Measurements from ENCODE around the gene SCML2.
"Not testable (repeated sequence)": the region's sequence is repeated elsewhere in the genome, so short reads cannot be mapped to it uniquely, and the experiment has no call there.

Gene SCML2

DNA sequence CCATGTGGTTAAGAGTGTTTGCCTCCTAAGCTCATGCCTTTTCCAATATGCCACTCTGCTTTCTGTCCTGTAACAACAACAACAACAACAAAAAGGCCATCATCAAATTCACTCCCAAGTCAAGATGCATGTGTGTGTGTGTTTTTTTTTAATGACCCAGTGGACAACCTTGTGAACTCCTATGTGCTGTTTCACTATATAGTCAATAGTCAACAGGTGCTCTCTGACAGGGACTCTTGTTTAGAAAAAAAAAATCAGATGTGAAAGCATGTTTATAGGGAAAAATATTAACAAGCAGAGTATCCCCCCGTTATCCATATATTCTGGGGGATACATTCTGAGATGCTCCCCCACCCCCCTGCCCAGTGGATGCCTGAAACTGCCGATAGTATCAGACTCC lies 83.2 kb downstream of the SCML2 start:
- no peak for DNase-seq

DNA sequence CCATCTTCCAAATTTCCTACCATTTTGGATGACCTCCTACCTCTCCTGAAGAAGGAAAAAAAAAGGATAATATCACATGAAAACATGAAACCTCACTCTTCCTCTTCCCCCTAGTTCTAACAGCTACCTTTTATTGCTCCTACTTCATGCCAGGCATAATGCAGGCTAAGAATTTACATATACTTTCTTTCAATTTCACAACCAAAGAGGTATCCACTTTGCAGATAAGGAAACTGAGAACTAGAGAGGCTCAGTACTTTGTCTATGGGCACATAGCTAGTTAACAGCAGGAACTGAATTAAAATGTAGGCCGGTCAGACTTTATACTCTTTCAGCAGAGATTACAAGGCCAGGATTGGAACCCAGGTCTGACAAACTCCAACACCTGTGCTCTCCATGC lies 99.4 kb downstream of the SCML2 start:
- no peak for DNase-seq

DNA sequence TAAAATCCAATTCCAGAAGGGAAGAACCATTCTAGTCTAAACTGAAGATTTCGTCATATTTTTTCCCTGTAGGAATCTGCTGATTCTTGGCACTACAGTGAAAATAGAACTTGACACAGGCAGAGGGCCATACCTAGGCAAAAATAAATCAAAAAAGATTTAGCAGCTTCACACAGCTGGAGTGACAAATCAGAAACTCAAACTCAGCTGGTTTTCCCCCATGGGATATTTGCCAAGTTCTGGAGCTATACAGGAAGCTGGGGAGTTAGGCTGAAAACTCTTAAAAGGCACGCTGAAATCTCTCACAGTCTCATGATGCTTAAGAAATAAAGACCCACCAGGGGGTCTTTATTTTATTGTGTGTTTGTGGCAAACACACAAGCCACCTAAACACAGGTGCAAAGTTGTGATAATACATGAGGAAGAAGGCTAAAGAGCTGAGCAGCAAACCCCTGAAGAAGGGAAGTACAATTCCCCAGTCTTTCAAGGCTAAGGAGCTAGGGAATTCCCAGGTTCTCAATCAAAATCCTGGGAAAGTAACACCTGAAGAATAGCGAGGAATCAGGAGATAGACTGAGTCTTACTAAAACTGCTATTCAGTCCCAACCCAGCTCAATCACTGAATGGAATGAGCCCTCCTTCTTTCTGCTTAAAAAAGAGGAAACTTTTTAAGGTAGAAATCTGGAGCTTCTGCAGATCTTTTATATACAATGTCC lies 101.7 kb downstream of the SCML2 start:
- DNase-seq = no peak

DNA sequence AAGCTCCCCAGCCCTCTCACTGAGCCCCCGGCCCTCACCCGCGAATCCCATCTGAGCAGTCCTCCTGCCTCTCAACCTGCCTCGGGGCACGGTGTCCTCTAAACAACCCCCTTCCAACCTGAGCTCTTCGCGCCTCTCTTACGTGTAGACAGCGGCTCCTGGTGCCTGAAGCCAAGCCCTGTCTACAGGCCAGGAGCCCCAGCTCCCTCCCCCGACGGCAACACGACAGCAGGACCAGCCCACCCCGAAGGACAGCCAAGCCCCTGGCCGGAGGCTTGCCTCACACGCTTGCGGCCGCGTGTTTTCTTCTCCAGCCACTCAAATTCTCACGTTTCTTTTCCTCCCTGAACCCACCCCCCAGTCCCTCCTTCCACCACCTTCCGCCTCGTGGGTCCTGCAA lies 124.8 kb downstream of the SCML2 start:
- not testable (repeated sequence) for DNase-seq

DNA sequence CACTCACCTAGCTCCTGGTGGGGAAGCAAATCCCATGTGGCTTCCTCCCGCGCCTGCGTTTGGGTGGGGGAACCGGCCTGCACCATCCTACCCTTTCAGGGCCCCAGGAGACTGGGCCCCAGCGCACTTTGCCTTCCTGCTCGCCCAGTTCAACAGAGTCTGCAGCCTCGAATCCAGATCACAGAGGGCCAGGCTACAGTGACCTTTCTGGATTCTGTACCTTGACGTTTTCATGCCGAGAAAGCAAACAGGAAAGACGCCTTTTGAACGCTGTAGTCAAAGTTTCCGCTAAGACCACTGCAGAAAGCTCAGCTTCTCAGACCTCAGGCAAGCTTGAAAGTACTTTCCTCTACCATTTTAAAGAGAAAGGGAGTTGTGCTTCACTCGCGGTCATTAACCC lies 126.4 kb downstream of the SCML2 start:
- no peak for DNase-seq

DNA sequence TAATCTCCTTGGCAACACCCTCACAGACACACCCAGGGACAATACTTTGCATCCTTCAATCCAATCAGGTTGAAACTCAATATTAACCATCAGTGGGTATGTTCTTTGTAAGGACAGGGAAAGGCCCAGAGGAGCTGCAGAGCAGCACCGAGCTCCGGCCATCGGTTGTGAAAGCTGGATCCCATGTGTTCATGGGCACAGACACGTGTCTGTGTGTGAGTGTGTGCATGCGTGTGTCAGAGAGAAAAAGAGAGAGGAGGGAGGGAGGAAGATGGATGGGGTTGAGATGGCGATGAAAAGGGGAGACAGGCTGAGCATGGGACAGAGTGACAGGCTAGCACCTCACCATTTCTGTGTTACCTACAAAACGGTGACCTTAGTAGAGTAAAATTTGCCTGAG lies 127.0 kb downstream of the SCML2 start:
- no peak for DNase-seq

DNA sequence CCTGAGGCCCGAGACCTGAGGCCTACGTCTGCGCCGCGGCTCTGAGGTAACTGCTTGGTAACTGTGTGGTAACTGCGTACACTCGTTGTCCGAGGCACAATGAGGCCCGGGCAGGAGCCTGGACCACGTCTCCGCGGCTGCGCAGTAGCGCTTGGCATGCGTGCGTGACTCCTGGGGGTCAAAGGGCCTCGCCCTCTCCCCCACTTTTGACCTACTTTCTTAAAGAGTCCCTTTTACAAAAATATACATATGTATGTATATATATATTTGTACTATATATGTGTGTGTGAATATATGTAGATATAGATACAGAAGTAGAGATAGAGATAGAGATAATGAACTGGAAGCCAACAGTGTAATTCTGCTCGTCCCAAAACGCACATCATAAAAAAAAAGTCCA lies 133.7 kb downstream of the SCML2 start, which contains the start of gene BEND2:
TSS of gene BEND2 (minus strand) at position 101 of the 400 bp plus-strand sequence. CDS start 136 bp downstream, outside the sequence.
- no peak for DNase-seq

DNA sequence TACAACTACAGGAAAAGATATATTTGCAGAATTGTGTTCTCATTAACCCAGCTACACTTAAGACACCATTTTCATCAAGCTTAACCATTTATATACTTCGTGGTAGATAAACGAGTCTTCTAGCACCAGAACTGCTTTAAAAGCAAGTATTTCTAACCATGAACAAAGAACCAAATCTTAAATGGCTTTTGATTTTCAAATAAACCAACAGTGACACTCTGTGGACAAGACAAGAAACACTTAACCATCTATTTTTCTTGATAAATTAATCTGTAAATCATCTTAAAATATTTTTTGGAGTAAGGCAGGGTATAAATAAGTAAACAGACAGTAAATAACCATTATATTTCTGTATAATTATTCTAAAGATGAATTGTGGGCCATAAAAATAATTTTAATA lies 144.0 kb downstream of the SCML2 start:
- no peak for DNase-seq

DNA sequence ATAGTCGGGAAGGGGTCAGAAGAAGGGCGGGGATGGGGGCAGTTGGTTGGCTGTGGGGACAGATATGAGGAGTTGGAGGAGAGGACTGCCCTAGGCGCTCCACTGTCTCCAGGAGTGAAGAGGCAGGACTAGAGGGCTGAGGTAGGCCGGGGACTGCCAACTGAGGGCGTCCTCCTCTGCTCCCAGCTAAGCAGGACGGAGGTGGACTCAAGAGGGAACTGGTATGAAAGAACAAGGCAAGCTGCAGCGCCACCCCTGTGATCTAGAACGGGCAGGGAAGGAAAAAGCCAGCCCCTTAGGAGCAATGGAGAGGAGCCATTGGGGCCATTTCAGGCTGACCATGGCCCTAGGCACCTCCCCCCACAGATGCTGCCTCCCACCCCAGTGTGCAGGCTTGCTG lies 147.8 kb downstream of the SCML2 start:
- DNase-seq = no peak

DNA sequence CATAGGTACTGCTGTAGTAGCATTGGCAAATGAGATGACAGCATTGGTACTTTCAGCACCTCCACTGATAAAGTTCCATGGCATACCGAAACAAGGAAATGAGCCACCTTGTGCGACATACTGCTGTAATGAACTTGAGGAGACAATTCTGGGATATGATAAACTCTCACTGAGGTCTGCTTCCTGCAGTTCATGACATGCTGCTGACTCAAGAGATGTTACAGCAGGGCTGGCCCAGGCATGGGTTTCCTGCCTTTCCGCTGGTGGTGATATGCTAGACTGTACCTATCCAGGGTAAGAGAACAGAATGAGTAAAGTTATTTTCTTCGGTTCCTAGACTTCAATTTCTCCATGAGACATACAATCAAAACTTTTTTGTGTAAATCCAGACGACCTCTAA lies 150.9 kb downstream of the SCML2 start:
- DNase-seq = no peak

DNA sequence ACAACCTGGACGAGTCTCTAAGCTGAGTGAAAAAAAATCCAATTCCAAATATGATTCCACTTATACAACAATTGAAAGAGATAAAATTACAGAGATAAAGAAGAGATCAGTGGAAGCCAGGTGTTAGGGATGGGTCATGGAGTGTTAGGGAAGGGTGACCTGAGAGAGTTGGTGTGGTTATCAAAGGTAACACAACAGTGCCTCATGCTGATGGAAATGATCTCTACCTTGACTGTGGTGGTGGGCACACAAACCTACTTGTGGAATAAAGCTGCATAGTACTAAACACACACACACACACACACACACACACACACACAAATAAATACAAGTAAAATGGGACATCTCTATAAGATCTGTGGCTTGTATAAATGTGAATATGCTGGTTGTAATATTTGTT lies 159.8 kb downstream of the SCML2 start:
- DNase-seq = no peak
